Measurements from ENCODE around the gene DPF3.

The DPF3 gene

DNA sequence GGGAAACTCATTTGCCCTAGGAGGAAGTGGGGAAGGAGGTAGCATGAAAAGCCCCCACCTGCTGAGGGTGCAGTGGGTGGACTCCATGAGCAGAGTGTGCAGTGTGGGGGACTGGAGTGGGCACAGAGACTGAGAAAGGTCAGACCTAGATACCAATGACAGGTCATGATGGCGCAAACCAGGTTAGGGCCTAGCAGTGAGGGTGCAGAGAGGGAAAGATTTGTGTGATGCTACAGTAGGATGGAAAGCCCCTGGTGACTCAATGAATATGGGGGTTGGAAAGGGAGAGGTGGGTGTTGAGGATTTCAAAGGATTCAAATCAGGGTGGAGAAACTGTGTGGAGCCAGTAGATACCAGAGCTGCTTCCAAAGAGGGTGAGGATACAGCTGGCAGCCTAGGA, 319.2 kb downstream of the DPF3 start:
- DNase-seq (ENCODE audit: low read depth in 2 of 3, low spot score in 2 of 3) = no peak

GRCh38 chr14:72573725-72574417, 320.0 kb downstream of the DPF3 start:
- no peak for DNase-seq (ENCODE audit: low read depth in 2 of 3, low spot score in 2 of 3)

All from activated CD8-positive, alpha-beta memory T cell treated with anti-CD3 and anti-CD28 coated beads for 48 hours (primary cell).